Neural cell (in vitro differentiated cells): ENCODE results near the gene MAPT. TPM values are rescaled to one million over a fixed set of nuclear protein-coding genes. Genes with fewer than 3 reads are reported as not detected.

ENCODE experiments used
- H2AFZ ChIP-seq: fragments of 200-600, 300-800 bp; sonication (generic), shearing (Covaris generic); 2 replicates; pipeline ENCODE4 v1.6.0; 2014; ENCODE audit warnings: low read depth, mild to moderate bottlenecking, antibody characterized with exemption, low read length, moderate library complexity
- H3F3A ChIP-seq: fragments of 200-600 bp; shearing (Covaris generic); 2 replicates; pipeline ENCODE4 v1.6.1; 2016; ENCODE audit warnings: mild to moderate bottlenecking, moderate library complexity, mixed read lengths, antibody characterized with exemption, low read length; ENCODE audit not compliant: insufficient read depth, poor library complexity, severe bottlenecking
- H3K27ac ChIP-seq: fragments of 200-600, 300-800 bp; sonication (generic), shearing (Covaris generic); 2 replicates; pipeline ENCODE4 v1.5.1; 2014; ENCODE audit warnings: mild to moderate bottlenecking, low read length, moderate library complexity
- H3K27me3 ChIP-seq: fragments of 300-800, 200-600 bp; sonication (generic), shearing (Covaris generic); 2 replicates; pipeline ENCODE4 v1.6.0; 2014; ENCODE audit warnings: mild to moderate bottlenecking, low read depth, low read length, moderate library complexity; ENCODE audit not compliant: insufficient read depth
- H3K36me3 ChIP-seq: fragments of 300-800, 200-600 bp; sonication (generic), shearing (Covaris generic); 2 replicates; pipeline ENCODE4 v1.5.1; 2014; ENCODE audit warnings: mild to moderate bottlenecking, antibody characterized with exemption, low read length, moderate library complexity; ENCODE audit not compliant: insufficient read depth
- H3K4me2 ChIP-seq: fragments of 300-800, 200-600 bp; sonication (generic), shearing (Covaris generic); 2 replicates; pipeline ENCODE4 v1.6.0; 2014; ENCODE audit warnings: mild to moderate bottlenecking, low read length
- H3K4me3 ChIP-seq: fragments of 300-800, 200-600 bp; sonication (generic), shearing (Covaris generic); 2 replicates; pipeline ENCODE4 v1.5.1; 2014; ENCODE audit warnings: mild to moderate bottlenecking, low read length, moderate library complexity
- H3K79me2 ChIP-seq: fragments of 200-600 bp; shearing (Covaris generic); replicated peaks from 2 replicates; pipeline ENCODE4 v1.6.0; 2014; ENCODE audit warnings: mild to moderate bottlenecking, low read length, moderate library complexity; ENCODE audit not compliant: insufficient read depth
- H3K9ac ChIP-seq: fragments of 300-800, 200-600 bp; sonication (generic), shearing (Covaris generic); 2 replicates; pipeline ENCODE4 v1.6.1; 2016; ENCODE audit warnings: mild to moderate bottlenecking, low read length, mixed read lengths
- H3K9me2 ChIP-seq: fragments of 200-600 bp; shearing (Covaris generic); 2 replicates; pipeline ENCODE4 v1.6.1; 2016; ENCODE audit warnings: mild to moderate bottlenecking, low read length, mixed read lengths; ENCODE audit not compliant: insufficient read depth
- H3K9me3 ChIP-seq: fragments of 200-600, 300-800 bp; sonication (generic), shearing (Covaris generic); 2 replicates; pipeline ENCODE4 v1.6.1; 2016; ENCODE audit warnings: mild to moderate bottlenecking, mixed run types, low read length, moderate library complexity, mixed read lengths
- H4K20me1 ChIP-seq: fragments of 200-600 bp; shearing (Covaris generic); 2 replicates; pipeline ENCODE4 v1.6.1; 2016; ENCODE audit warnings: mild to moderate bottlenecking, mixed run types; ENCODE audit not compliant: insufficient read depth
- CTCF ChIP-seq: fragments of 450-650 bp; IDR thresholded peaks from 2 replicates; pipeline ENCODE4 v1.5.1; 2014; ENCODE audit warnings: antibody characterized with exemption, mild to moderate bottlenecking, moderate library complexity; ENCODE audit not compliant: poor library complexity, severe bottlenecking
- EP300 ChIP-seq: fragments of 450-650 bp; conservative IDR thresholded peaks from 2 replicates; pipeline ENCODE4 v1.6.1; 2014; ENCODE audit warnings: antibody characterized with exemption, mild to moderate bottlenecking, moderate library complexity; ENCODE audit not compliant: poor library complexity, severe bottlenecking
- EZH2 ChIP-seq: fragments of 200-600, 300-800 bp; shearing (Covaris generic), sonication (generic); IDR thresholded peaks from 2 replicates; pipeline ENCODE4 v1.6.1; 2014; ENCODE audit warnings: antibody characterized with exemption, low read length, borderline replicate concordance, mild to moderate bottlenecking; ENCODE audit not compliant: insufficient read depth, poor library complexity, severe bottlenecking
- MXI1 ChIP-seq: fragments of 450-650 bp; conservative IDR thresholded peaks from 2 replicates; pipeline ENCODE4 v1.6.1; 2014; ENCODE audit warnings: antibody characterized with exemption, mild to moderate bottlenecking; ENCODE audit not compliant: poor library complexity, severe bottlenecking
- POLR2AphosphoS5 ChIP-seq: IDR thresholded peaks from 2 replicates; pipeline ENCODE4 v1.6.1; 2012
- RAD21 ChIP-seq: fragments of 450-650 bp; conservative IDR thresholded peaks from 2 replicates; pipeline ENCODE4 v1.6.1; 2014; ENCODE audit warnings: antibody characterized with exemption, mild to moderate bottlenecking, moderate library complexity
- REST ChIP-seq: IDR thresholded peaks from 2 replicates; pipeline ENCODE4 v1.6.1; 2012; ENCODE audit warnings: borderline replicate concordance
- SMC3 ChIP-seq: fragments of 450-650 bp; conservative IDR thresholded peaks from 2 replicates; pipeline ENCODE4 v1.6.1; 2014; ENCODE audit warnings: antibody characterized with exemption, mild to moderate bottlenecking, moderate library complexity; ENCODE audit not compliant: poor library complexity
- TAF1 ChIP-seq: IDR thresholded peaks from 2 replicates; pipeline ENCODE4 v1.6.1; 2012; ENCODE audit warnings: low read depth
- polyA plus RNA-seq: library from polyadenylated mRNA; depleted of rRNA; stranded (reverse); fragments of >200 nt; gene quantifications from 2 replicates; pipeline ENCODE4 v1.2.3, GENCODE V29; 2014

The MAPT gene
- polyA plus RNA-seq, 1 donor from 2014 or later = 94.5 TPM

- Histone ChIP-seq H4K20me1 (no peaks in the 10 kb centered on the region), H3K4me2 (no peak overlapping the region), H3K79me2 (no peaks in the 10 kb centered on the region), H3K4me3 (no peak overlapping the region), H3K9me3 (no peaks in the 10 kb centered on the region), H3K9ac (no peak overlapping the region), H3F3A (no peaks in the 10 kb centered on the region), H3K27me3 (no peaks in the 10 kb centered on the region), H3K9me2 (no peaks in the 10 kb centered on the region), H2AFZ (no peak overlapping the region), H3K36me3 (peaks cover 6% of the 10 kb centered on the region), H3K27ac (no peak overlapping the region)
- TF ChIP-seq EZH2 = no peak
- TF ChIP-seq CTCF = no peak
- no peak for TF ChIP-seq POLR2AphosphoS5
- TF ChIP-seq RAD21 = no peak
- no peak for TF ChIP-seq SMC3
- no peak for TF ChIP-seq MXI1
- TF ChIP-seq REST = no peak
- no peak for TF ChIP-seq EP300
- no peak for TF ChIP-seq TAF1
Measured at GRCh38 chr17:45986056-45986455, 91.7 kb downstream of the MAPT start.

- H3K9me2 ChIP-seq = no peaks in the 10 kb centered on the region
- H4K20me1 ChIP-seq = no peaks in the 10 kb centered on the region
- H3K36me3 ChIP-seq = peaks cover 6% of the 10 kb centered on the region
- no peak overlapping the region for H3K9ac ChIP-seq
- H3K27me3 ChIP-seq = no peaks in the 10 kb centered on the region
- no peak overlapping the region for H3K27ac ChIP-seq
- H3F3A ChIP-seq = no peaks in the 10 kb centered on the region
- H2AFZ ChIP-seq = no peak overlapping the region
- H3K4me2 ChIP-seq = no peak overlapping the region
- H3K79me2 ChIP-seq = no peaks in the 10 kb centered on the region
- no peak for TF ChIP-seq REST
- TF ChIP-seq RAD21 = no peak
- no peak for TF ChIP-seq CTCF
- TF ChIP-seq SMC3 = no peak
- no peak for TF ChIP-seq POLR2AphosphoS5
- TF ChIP-seq MXI1 = no peak
- TF ChIP-seq TAF1 = no peak
- TF ChIP-seq EZH2 = no peak
- H3K4me3 ChIP-seq = no peak overlapping the region
- H3K9me3 ChIP-seq = no peaks in the 10 kb centered on the region
Measured at GRCh38 chr17:45987706-45988105, 93.4 kb downstream of the MAPT start.
